ENCODE results near the gene CDC27.
A peak's percentile ranks its signal among the peaks of the same experiment; 100 is the strongest.
"Not testable (repeated sequence)": the region's sequence is repeated elsewhere in the genome, so short reads cannot be mapped to it uniquely, and the experiment has no call there.

CDC27 gene

DNA sequence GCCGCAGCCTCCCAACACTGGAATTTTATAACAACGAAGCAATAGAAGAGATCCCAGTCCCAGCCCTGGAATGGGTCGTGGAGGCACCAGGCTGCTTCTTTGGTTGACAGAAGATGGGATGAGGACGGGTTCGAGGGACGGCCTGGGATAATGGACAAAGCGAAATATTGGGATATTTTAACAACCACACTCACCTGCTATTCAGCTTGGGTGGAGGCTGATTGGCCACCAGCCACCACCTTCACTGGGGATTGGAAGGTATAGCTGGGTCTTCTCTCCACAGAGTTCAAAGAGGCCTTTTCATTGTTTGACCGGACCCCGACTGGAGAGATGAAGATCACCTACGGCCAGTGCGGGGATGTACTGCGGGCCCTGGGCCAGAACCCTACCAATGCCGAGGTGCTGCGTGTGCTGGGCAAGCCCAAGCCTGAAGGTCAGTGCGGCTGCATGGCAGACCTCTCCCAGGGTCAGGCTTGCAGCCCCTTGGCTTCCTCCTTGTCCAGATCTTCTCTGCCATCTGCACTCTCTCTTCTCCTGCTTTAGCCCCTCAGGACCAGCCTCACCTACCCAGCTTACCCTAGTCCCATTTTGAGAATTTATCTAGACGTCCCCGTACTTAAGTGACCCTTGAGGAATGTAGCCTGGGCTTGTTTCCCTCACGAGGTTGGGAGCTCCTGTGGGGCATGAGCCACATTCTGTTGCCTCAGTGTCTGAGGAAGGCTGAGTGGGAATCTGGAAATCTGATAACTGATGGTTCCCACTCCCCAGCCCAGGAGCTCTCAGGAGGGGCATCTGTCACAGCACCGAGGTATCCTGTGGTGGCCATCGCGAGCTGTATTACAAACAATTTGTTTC is 30.8 kb upstream of the CDC27 start:
- no peak for DNase-seq (ENCODE audit: low read depth in 2 of 2)

GRCh38 chr17:47218896-47219430 is 29.9 kb upstream of the CDC27 start:
- DNase-seq (ENCODE audit: low read depth in 2 of 2) = no peak

- DNase-seq (ENCODE audit: low read depth in 2 of 2) = not testable (repeated sequence)
Measured at GRCh38 chr17:47217279-47217678, 28.2 kb upstream of the CDC27 start.

GRCh38 chr17:47216821-47217220 is 27.7 kb upstream of the CDC27 start:
- not testable (repeated sequence) for DNase-seq (ENCODE audit: low read depth in 2 of 2)

- DNase-seq (ENCODE audit: low read depth in 2 of 2) = no peak
Measured at GRCh38 chr17:47214931-47215330, 25.8 kb upstream of the CDC27 start.

- no peak for DNase-seq (ENCODE audit: low read depth in 2 of 2)
Measured at GRCh38 chr17:47213540-47213939, 24.4 kb upstream of the CDC27 start.

DNA sequence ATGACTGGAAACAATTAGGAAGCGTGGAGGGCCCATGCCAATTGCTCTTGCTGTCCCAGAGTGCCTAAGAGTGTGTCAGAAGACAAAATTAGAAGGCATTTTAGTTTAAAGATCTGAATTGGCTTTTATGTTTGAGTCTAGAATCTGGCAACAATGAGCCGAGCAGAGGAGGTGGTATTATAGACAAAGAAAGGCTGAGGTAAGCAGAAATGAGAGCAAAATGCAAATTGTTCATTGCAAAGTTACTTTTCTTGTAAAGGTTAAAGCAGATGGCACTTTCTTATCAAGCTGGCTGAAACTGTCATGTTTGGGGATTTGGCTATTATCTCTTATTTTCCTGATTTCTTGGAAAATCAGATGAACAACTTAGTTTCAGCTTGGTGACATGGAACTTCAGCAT is 23.4 kb upstream of the CDC27 start:
- no peak for DNase-seq (ENCODE audit: low read depth in 2 of 2)

DNA sequence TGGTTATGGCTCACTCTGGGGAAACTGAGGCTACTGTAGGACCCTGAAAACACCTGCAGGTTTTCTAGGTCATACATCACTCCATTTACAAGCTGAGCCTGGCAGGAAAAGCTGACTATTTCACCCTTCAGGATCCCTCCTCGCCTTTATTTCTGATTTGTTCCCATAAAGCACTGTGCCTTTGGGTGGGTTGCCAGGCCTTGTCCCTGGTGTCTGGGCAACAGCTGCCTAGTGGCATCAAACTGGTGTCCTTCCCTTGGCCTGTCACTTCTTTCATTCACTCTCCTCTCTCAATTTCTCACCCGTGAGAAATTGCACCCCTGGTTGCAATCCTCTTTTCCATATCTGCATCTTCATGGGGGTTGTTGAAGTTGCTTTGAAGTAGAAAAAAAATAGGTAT is 21.7 kb upstream of the CDC27 start:
- no peak for DNase-seq (ENCODE audit: low read depth in 2 of 2)

GRCh38 chr17:47210105-47210504 is 21.0 kb upstream of the CDC27 start:
- no peak for DNase-seq (ENCODE audit: low read depth in 2 of 2)

- DNase-seq (ENCODE audit: low read depth in 2 of 2) = no peak
Measured at GRCh38 chr17:47209499-47209898, 20.4 kb upstream of the CDC27 start.

- DNase-seq (ENCODE audit: low read depth in 2 of 2) = no peak
Measured at GRCh38 chr17:47208744-47209488, 19.8 kb upstream of the CDC27 start, which contains the start of gene MYL4. MYL4 (plus strand) TSS chr17:47209348; CDS start chr17:47209423, 75 bp downstream.

DNA sequence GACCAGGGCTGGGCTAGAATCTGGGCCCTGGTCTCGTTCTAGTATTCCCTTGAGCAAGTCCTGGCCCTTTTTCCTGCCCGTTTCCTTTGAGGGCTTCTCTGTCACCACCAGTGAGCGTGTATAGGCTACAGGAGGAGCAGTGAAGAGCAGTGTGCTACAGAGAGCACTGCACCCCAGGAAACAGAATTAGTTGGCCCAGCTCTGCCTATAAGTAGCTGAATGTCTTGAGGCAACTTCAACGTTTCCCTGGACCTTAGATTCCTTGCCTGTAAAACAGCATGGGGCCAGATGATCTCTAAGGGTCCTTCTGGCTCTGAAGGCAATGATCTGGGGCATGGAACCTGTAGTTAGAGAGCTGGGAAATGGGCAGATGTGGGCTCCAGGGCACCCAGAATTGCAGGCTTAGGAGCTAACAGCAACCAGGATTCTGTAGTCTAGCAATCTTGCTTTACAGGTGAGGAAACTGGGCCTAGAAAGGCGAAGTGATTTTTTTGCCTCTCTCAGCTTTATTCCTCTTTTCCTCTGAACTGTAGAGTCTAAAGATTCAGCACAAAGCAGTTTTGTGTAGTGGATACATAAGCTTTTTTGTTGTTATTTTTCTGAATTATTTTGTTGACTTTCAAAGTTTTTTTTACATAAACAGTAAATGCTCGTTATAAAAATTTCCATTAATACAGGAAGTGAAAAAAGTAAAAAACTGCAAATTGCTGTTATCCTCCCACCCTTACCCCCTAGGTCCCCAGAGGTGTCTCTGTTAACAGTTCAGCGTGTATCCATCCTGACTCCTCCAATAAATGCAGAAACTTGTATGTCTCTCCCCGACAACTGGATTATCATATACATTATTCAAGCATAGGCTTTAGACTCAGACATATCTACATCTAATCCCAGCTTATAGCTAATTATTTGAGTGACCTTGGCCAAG is 18.3 kb upstream of the CDC27 start:
- no peak for DNase-seq (ENCODE audit: low read depth in 2 of 2)

DNA sequence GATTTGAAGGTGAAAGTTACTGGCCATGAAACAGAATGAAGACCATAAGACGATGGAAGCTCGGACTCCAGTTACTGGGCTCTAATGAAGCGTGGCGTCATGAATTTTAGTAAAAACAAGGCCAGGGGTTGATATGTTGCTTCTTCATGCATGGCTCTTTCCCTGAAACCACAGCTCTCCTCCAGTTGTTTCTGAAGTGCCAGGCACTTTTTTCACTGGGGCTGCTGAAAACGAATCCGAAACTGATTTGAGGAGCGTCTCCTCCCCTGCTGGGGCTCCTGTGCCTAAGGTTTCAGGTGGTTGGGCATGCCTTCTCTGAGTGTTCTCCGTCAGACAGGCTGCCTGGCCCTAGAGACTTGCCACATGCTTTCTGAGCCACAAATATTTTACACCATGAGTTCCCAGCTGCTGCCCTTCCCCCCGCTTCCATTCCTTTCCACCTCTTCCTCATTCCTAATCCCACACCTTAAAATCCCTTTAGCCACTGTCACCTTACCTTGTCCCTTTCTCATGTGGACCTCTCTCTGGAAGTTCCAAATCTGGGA is 16.4 kb upstream of the CDC27 start:
- DNase-seq (ENCODE audit: low read depth in 2 of 2) = peak; percentile 48 to 55

- no peak for DNase-seq (ENCODE audit: low read depth in 2 of 2)
Measured at GRCh38 chr17:47204722-47205418, 15.8 kb upstream of the CDC27 start.

DNA sequence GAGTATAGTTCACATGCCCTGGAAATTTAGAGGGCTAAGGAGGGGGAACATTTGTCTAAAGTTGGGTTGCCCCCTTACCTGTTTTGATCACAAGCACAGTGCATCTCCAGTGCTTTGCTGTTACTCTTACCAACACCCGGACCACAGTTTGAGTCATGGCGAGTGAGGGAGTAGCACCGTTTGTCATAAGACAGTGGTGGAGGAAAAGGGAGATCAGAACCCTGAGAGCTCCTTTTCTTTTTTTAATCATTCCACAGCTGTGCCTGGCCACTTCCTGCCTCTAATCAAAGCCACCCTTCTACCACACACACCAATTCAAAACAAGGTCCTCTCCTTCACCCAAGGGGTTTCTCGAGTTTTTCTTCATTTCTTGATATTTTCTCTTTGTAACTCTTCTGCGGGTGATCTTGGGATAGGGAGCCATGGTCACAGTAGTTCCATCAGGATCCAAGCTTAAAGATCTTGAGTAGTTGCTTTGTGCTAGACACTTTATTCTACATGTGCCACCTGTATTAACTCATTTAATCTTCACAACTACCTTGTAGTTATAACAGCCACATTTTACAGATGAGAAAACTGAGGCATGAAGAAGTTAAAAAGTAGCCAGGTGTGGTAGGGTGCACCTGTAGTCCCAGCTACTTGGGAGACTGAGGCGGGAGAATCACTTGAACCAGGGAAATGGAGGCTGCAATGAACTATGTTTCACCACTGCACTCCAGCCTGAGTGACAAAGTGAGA is 15.1 kb upstream of the CDC27 start:
- peak; percentile 37 to 45 for DNase-seq (ENCODE audit: low read depth in 2 of 2)

DNA sequence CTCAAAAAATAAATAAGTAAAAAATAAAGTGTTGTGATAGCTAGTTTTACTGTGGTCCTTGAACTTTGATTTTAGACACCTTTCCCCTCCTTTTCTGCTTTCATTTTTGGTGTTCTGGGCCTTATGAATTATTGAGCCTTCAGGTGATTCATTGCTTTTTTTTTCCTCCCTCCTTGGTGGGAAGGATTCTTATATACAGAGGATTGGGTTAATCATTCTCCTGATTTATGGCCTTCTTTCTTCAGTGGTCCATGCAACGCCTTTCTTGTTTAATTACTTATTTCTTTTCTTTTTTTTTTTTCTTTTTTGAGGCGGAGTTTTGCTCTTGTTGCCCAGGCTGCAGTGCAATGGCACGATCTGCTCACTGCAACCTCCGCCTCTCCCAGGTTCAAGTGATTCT is 12.1 kb upstream of the CDC27 start:
- no peak for DNase-seq (ENCODE audit: low read depth in 2 of 2)

DNA sequence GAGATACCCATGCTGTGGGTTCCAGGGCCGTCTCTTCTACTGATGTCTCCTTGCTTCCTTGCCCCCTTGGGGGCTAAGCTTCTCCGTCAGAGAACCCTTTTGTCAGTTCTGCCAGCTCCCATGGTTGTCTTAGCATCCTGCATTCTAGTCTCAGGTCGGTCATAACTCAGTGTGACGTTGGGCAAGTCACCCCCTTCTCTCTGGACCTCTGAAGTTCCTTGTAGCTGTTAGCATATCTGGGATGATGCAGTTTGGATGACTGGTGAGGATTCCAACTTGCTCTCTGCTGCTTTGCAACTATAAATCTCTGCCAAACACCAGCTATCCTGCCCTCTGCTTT is 11.2 kb upstream of the CDC27 start:
- DNase-seq (ENCODE audit: low read depth in 2 of 2) = no peak

DNA sequence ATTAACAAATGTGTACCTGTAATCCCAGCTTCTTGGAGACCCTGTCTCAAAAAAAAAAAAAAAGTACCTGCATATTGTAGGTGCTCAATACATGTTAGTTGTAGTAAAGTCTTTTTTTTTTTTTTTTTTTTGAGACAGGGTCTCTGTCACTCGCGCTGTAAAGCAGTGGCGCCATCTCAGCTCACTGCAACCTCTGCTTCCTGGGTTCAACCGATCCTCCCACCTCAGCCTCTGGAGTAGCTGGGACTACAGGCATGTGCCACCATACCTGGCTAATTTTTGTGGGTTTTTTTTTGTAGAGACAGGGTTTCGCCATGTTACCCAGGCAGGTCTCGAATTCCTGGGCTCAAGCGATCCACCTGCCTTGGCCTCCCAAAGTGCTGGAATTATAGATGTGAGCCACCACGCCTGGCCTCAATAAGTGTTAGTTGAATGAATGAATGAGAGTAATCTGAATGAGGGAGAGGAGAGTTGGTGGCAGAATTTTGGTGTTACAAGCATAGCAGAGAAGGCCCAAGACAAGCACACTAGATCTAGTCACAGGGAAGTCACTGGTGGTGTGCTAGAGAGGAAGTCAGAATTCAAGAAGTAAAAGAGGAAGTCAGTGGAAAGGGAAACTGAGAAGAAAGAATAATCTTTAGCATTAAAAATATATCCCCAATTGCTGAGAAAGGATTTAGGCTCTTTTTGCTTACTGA is 10.7 kb upstream of the CDC27 start:
- DNase-seq (ENCODE audit: low read depth in 2 of 2) = no peak

DNA sequence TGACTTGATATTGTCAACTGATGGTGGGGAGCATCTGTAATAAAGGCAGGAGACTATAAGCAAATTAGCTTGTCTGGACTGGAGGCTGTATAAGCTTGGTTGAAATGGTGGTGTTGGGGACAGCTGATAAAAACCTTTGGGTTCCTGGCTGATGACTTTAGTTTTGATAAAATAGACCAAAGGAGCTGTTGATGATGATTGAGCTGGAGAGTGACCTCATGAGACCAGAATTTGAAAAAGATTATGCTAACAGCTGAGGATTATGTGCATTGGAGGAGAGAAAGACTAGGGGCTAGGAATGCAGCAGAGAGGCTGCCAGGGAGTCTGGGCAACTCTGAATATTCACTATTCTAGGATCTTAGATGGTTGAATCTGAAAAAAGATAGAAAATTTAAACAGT is 8.7 kb upstream of the CDC27 start:
- no peak for DNase-seq (ENCODE audit: low read depth in 2 of 2)
